HG02610 (cell line): Measurements from ENCODE around the gene FAM89A.

Experiments
- ATAC-seq: cut with Tn5 transposase; IDR thresholded peaks from one replicate; pipeline ENCODE4 v1.9.1; 2021; ENCODE audit warnings: mild to moderate bottlenecking, moderate library complexity; ENCODE audit not compliant: unreplicated experiment

FAM89A gene

DNA sequence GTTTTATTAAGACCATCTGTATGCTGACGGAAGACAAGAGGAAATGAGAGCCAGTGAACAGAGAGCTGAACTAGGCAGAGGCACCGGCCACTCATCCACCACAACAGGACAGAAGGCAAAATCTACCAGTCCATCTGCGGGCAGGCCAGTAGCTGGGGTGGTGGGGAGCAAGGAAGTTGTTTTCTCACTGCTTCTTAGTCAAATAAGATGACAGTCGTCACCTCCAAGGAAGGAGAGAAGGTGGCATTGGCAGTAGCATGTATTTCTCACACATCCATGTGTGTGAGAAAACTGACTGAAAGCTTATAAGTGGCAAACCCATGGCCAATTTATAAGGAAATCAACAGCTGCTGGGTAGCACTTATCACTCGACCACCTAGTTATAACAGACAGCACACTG is 69.6 kb downstream of the FAM89A start:
- no peak for ATAC-seq
